Skeletal muscle satellite cell (primary cell): Measurements from ENCODE around the gene SMIM31. TPM values are rescaled to one million over a fixed set of nuclear protein-coding genes. Genes with fewer than 3 reads are reported as not detected.

Experiments
- H3K27me3 ChIP-seq: 2 replicates; pipeline ENCODE4 v1.7.0; 2013; ENCODE audit warnings: low read length; ENCODE audit not compliant: control insufficient read depth, insufficient read depth
- H3K36me3 ChIP-seq: 2 replicates; pipeline ENCODE4 v1.7.0; 2013; ENCODE audit warnings: mild to moderate bottlenecking, control low read depth, low read length; ENCODE audit not compliant: insufficient read depth
- H3K4me1 ChIP-seq: 2 replicates; pipeline ENCODE4 v1.7.0; 2013; ENCODE audit warnings: low read length; ENCODE audit not compliant: control insufficient read depth, insufficient read depth
- H3K4me2 ChIP-seq: 2 replicates; pipeline ENCODE4 v1.7.0; 2013; ENCODE audit warnings: mild to moderate bottlenecking, low read length
- H3K4me3 ChIP-seq: 2 replicates; pipeline ENCODE4 v1.7.0; 2013; ENCODE audit warnings: low read length
- H3K9ac ChIP-seq: 2 replicates; pipeline ENCODE4 v1.7.0; 2013; ENCODE audit warnings: mild to moderate bottlenecking, low read depth, low read length, moderate library complexity
- H3K9me3 ChIP-seq: replicated peaks from 2 replicates; pipeline ENCODE4 v1.7.0; 2013; ENCODE audit warnings: mild to moderate bottlenecking, control low read depth, low read length
- small RNA-seq: library from RNA; depleted of rRNA; stranded (forward); fragments of <200 nt; gene quantifications from one replicate; pipeline ENCODE3, GENCODE V24; 2012

SMIM31 gene

DNA sequence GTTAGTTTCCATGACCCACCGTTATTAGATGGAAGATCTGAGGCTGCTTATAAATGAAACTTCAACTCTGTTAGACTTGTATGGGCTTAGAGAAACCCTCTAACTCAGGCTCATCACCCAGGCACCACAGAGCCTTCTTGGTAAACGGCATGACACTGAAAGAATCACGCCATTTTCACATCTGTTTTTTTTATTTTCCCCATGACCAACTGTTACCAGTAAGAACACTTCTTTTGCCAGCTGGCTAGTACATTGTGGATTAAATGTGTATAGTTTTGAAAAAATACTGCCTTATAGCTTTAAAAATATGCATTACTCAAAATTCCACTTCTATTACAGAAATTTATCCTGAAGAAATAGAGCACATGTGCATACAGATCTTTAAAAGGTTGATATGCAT lies 75.0 kb downstream of the SMIM31 start:
- Histone ChIP-seq H3K36me3 (no peaks in the 10 kb centered on the region), H3K27me3 (no peaks in the 10 kb centered on the region)

DNA sequence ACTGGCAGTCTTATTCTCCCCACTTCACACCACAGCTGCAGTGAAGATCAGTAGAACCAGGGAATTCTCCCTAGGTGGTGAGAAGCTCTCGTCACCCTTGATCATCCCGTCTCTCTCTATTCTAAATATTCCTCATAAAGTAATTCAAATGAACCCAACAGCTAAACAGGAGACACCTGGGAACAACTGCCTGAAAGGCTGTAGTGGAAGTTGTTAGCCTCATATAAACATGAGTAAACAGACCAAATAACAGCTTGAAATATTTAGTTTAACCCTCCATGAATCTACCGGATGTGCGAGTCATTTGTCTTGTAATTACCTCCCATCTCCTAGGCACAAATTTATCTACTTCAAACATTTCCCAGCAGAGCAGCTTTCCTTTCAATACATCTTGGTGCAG lies 92.6 kb downstream of the SMIM31 start:
- H3K9ac ChIP-seq, result no peak overlapping the region
- no peaks in the 10 kb centered on the region for H3K4me1 ChIP-seq
- H3K36me3 ChIP-seq, result no peaks in the 10 kb centered on the region
- H3K27me3 ChIP-seq, result no peaks in the 10 kb centered on the region
- H3K4me2 ChIP-seq, result no peak overlapping the region
- no peaks in the 10 kb centered on the region for H3K9me3 ChIP-seq
- no peak overlapping the region for H3K4me3 ChIP-seq

More for the DNA sequence above, 75.0 kb downstream of the SMIM31 start:
- Histone ChIP-seq H3K4me2 (no peak overlapping the region), H3K4me1 (peaks cover 8% of the 10 kb centered on the region), H3K4me3 (no peak overlapping the region), H3K9ac (no peak overlapping the region), H3K9me3 (no peaks in the 10 kb centered on the region)

DNA sequence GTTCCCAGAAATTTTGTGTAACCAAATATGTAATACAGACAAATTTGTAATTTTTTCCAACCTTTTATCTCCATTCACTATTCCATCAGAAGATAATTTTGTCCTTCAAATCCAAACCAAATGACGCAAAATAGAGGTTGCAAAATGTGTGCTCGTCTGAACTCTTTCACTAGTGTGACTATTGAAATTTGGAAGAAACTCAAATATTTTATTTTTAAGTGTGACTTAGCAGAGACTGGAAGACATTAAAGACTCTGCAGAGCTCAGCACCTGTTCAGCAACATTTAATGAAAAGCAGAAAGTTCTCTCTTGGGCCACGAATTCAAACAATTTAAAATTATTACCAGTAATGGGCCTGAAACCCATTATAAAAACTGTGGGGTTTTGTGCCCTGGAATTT lies 93.1 kb downstream of the SMIM31 start:
- H3K4me1 ChIP-seq, result no peaks in the 10 kb centered on the region
- no peaks in the 10 kb centered on the region for H3K27me3 ChIP-seq
- H3K4me3 ChIP-seq, result no peak overlapping the region
- H3K36me3 ChIP-seq, result no peaks in the 10 kb centered on the region
- H3K4me2 ChIP-seq, result no peak overlapping the region
- no peaks in the 10 kb centered on the region for H3K9me3 ChIP-seq
- no peak overlapping the region for H3K9ac ChIP-seq

DNA sequence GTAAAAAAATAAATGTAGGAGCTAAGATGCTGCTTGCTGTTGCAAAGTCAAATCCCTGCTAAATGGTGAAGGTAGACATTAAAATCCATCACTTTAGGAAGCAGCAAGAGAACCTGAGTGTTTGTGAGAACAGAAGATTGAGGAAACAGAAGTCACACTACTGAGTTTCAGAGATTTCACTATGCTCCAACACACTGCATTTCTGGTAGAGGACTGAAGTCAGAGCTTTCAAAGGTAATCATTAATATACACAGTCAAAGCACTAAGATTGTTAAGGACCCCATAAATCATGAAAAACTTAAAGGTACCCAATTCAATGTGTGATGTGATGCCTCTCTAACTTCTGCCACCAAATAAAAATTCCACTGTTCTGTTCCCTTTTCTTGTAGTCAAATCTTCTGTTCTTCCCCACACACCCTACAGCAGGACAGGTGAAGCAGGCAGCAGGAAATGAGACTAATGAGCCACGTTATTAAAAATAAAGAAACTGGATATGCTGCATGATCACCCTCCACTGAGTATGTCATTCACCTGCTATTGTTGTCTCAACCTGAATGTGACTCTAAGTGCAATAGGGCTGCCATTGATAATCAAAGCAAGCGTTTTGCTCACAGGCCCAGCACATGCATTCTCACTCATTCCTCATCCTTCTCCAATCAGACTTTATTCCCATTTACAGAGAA lies 94.2 kb downstream of the SMIM31 start:
- Histone ChIP-seq H3K4me3 (no peak overlapping the region), H3K27me3 (no peaks in the 10 kb centered on the region), H3K4me2 (no peak overlapping the region), H3K9me3 (no peaks in the 10 kb centered on the region), H3K4me1 (no peaks in the 10 kb centered on the region), H3K36me3 (no peaks in the 10 kb centered on the region), H3K9ac (no peak overlapping the region)

Small RNA genes within 50 kb of the gene (small RNA-seq; reads per million reads assigned to genes)
- gene RNU6-668P, result not detected
